GM12864 (cell line): Measurements from ENCODE around the gene TCF7L2.

Experiments used
- DNase-seq: peaks from one replicate; pipeline ENCODE4 v3.0.0-alpha.2; 2011; ENCODE audit warnings: low read depth
- H3K4me3 ChIP-seq: 2 replicates; pipeline ENCODE4 v1.5.1; 2011; ENCODE audit warnings: mild to moderate bottlenecking, low read depth, low read length, control low read depth
- TF ChIP-seq, protein P1 (sequence below): IDR thresholded peaks from 2 replicates; pipeline ENCODE4 v1.5.1; 2011; ENCODE audit warnings: low read depth, mild to moderate bottlenecking, moderate library complexity, low read length, control low read depth, inconsistent platforms; ENCODE audit errors: missing control alignments

TCF7L2 gene

DNA sequence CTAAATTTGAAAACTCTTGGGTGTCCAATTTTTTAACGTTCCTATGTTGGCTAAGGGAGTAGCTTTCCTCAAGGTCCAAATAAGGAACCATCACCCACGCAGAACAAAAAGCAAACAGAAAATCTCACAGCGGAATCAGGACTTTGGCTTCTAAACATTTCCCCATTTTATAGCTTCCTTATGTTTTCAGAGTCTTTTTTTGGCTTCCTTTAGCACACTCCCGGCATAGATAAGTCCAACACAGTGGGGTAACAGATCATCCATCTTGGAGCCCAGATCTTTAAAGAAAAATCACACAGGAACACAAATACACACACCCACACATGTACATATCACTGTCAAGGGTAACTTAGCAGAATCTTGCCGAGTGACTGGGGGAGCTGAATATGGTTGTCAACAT is 4.2 kb upstream of the TCF7L2 start:
- DNase-seq, result no peak
- TF ChIP-seq, protein P1, sequence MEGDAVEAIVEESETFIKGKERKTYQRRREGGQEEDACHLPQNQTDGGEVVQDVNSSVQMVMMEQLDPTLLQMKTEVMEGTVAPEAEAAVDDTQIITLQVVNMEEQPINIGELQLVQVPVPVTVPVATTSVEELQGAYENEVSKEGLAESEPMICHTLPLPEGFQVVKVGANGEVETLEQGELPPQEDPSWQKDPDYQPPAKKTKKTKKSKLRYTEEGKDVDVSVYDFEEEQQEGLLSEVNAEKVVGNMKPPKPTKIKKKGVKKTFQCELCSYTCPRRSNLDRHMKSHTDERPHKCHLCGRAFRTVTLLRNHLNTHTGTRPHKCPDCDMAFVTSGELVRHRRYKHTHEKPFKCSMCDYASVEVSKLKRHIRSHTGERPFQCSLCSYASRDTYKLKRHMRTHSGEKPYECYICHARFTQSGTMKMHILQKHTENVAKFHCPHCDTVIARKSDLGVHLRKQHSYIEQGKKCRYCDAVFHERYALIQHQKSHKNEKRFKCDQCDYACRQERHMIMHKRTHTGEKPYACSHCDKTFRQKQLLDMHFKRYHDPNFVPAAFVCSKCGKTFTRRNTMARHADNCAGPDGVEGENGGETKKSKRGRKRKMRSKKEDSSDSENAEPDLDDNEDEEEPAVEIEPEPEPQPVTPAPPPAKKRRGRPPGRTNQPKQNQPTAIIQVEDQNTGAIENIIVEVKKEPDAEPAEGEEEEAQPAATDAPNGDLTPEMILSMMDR, result no peak

DNA sequence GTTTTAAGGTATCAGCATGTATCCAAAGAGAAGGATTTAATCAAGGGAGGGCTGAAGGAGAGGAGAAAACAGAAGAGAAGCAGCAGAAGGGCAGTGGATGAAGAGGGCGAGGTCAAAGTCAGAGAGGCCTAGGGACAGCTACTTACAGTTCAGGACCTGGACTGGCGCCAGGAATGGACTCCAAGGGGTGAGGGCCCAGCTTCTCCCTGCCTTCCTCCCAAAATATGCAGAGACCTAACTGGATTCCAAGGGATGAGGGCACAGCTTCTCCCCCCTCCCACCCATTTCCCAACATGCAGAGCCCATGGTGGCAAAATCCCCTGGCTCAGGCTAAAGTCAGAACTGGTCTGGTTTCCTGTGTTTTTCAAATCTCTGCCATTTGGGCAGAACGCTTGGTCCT is 3.4 kb upstream of the TCF7L2 start:
- H3K4me3 ChIP-seq, result no peak overlapping the region
- TF ChIP-seq, protein P1, result no peak
- DNase-seq, result no peak

More for the DNA sequence above, 4.2 kb upstream of the TCF7L2 start:
- no peak overlapping the region for H3K4me3 ChIP-seq

DNA sequence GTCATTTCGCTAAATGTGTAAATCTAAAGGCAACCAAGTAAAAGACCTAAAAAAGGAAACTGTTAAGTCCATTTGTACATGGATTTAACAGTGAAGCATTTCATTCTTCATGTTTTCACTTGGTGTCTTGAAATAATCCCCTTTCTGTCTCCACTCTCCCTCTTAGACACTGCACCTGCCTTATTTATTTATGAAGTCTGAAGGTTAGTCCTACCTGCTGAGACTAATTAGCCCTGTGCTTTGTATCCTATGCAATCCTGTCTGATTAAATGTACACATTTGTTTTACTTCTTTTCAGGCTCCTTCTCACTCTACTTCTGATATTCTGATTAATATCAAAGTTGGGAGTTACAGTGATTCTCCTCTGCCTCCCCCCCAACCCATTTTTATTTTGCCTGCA is 1.9 kb upstream of the TCF7L2 start:
- TF ChIP-seq, protein P1, result no peak
- DNase-seq, result no peak

DNA sequence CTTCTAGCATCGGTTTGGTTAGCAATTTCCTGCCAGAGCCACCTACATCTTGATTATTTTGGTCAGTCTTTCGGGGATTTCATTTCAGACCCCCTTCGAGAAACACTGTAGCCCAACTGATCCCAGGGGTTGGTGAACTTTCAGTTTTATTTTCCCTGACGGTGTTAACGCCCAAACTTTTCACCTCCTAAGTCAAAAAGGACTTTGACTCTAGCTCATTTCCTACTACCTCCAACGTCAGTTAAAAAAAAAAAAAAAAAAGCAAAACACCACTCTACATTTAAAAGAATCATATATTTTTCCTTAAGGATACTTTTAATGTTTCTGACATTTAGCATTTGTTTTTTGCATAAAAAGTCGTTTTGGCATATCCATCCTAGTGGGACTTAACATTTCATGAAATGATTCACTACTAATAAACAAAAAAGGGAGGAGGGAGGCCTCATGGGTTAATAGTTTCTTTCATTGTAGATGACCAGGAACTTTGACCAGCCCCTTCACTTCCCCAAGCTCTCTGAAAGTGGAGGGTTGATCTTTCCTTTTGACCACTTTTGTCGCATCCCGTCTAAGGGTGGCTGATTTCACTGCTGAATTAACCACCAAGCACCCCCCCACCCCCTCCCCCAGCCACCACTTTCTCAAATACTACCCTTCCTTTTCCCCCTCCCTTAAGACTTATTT is 764 bp upstream of the TCF7L2 start:
- TF ChIP-seq, protein P1, result no peak
- DNase-seq, result no peak
- no peak overlapping the region for H3K4me3 ChIP-seq

More for the DNA sequence above, 1.9 kb upstream of the TCF7L2 start:
- H3K4me3 ChIP-seq, result no peak overlapping the region

DNA sequence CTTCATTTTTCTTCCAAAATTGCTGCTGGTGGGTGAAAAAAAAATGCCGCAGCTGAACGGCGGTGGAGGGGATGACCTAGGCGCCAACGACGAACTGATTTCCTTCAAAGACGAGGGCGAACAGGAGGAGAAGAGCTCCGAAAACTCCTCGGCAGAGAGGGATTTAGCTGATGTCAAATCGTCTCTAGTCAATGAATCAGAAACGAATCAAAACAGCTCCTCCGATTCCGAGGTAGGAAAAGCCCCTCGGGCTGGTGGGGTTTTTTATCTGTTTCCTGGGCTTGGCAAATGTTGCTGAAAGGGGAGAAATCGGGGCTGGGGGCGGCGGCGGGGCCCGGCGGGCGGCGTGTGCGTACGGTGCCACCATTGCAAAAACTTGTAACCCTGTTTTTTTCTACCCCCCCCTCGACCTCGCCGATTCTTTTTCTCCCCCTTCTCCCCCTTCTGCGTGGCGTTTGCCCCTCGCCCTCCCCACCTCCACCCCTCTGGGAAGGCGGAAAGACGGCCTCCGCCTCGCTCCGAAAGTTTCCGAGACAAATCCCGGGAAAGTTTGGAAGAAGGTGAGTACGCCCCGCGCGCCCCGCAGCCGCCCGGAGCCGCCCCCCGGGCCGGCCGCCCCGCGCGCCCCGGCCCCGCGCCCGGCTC is 789 bp downstream of the TCF7L2 start:
- TF ChIP-seq, protein P1, result no peak
- DNase-seq, result no peak
- H3K4me3 ChIP-seq, result peak overlapping the region; percentile 39

DNA sequence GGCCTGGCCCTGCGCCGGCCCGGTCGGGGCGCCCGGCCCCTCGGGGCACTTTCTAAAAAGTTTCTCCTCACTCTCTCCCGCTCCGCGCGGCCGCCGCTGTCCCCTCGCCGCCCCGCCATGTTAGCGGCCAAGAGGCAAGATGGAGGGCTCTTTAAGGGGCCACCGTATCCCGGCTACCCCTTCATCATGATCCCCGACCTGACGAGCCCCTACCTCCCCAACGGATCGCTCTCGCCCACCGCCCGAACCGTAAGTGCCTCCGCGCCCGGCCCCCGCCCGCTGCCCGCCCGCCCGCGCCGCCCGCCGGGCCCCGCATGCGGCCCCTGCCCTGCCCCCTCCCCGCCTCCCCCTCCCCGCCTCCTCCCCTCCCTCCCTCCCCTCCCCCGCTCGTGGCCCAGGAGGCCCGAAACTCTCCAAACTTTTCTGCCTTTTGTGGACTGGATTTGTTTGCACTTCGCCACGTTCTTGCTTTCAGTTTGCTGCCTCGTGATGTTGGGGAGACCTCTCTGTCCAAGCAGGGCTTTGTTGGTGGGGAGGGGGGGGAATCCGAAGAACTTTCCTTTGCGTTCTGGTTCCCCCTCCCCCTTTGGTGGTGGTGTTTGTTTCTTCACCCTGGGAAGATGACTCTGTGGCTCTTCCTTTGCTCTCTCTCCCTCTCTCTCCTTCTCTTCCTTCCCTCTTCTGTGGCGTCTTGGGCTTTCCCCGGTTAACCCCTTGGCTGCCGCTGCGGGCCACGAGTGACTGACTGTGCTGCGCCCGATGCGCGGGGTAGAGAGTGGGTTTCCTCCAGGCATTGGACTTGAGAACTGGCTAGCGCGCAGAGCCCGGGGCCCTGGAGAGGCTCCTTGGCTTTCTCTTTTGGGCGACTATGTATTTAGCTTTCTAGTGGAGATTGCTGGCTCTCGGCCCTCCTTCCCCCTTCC is 1.6 kb downstream of the TCF7L2 start:
- no peak for DNase-seq
- TF ChIP-seq, protein P1, result no peak
- peak overlapping the region; percentile 52 for H3K4me3 ChIP-seq
